NCI-H345 treated with DMSO at 0.1 percent for 48 hours (cell line): Measurements from ENCODE around the gene PLB1.

Experiments
- DNase-seq: peaks from one replicate; lab custom pipeline; 2025; ENCODE audit not compliant: unreplicated experiment; lab: John Stamatoyannopoulos, UW

The PLB1 gene, protein sequence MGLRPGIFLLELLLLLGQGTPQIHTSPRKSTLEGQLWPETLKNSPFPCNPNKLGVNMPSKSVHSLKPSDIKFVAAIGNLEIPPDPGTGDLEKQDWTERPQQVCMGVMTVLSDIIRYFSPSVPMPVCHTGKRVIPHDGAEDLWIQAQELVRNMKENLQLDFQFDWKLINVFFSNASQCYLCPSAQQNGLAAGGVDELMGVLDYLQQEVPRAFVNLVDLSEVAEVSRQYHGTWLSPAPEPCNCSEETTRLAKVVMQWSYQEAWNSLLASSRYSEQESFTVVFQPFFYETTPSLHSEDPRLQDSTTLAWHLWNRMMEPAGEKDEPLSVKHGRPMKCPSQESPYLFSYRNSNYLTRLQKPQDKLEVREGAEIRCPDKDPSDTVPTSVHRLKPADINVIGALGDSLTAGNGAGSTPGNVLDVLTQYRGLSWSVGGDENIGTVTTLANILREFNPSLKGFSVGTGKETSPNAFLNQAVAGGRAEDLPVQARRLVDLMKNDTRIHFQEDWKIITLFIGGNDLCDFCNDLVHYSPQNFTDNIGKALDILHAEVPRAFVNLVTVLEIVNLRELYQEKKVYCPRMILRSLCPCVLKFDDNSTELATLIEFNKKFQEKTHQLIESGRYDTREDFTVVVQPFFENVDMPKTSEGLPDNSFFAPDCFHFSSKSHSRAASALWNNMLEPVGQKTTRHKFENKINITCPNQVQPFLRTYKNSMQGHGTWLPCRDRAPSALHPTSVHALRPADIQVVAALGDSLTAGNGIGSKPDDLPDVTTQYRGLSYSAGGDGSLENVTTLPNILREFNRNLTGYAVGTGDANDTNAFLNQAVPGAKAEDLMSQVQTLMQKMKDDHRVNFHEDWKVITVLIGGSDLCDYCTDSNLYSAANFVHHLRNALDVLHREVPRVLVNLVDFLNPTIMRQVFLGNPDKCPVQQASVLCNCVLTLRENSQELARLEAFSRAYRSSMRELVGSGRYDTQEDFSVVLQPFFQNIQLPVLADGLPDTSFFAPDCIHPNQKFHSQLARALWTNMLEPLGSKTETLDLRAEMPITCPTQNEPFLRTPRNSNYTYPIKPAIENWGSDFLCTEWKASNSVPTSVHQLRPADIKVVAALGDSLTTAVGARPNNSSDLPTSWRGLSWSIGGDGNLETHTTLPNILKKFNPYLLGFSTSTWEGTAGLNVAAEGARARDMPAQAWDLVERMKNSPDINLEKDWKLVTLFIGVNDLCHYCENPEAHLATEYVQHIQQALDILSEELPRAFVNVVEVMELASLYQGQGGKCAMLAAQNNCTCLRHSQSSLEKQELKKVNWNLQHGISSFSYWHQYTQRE (N-terminal part only)

DNA sequence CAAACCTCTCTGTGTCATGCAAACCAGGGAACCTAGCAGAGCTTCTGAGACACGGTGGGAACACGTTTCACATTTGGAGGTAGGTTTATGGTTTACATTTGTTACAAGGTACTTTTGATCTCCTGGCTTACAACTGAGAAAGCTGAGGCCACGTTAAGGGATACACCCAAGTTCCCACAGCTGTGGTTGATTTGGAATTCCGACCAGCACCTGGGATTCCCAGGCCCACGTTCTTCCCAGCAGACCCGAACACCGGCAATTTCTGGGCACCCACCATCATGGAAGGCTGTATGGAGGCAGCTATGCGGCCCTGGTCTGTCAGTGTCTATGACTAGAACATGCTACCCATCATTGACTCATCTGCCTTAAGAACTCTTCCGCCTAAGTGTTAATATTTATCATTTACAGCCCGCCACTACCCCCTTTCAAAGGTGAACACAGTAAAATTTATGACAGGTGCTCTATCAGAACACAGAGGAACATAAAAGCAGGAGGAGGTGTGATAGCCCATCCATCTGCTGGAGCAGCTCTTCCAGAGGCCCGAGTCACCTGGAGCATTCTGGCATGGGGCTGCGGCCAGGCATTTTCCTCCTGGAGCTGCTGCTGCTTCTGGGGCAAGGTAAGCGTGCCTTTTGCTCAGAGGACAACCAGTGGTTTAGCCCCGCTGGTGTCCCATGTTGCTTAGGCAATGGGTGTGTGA, at the start of gene PLB1:
Gene PLB1, plus strand, starts transcription at position 510 of the 700 bp plus-strand sequence. Its CDS starts 55 bp downstream, at position 565.
- no peak for DNase-seq

DNA sequence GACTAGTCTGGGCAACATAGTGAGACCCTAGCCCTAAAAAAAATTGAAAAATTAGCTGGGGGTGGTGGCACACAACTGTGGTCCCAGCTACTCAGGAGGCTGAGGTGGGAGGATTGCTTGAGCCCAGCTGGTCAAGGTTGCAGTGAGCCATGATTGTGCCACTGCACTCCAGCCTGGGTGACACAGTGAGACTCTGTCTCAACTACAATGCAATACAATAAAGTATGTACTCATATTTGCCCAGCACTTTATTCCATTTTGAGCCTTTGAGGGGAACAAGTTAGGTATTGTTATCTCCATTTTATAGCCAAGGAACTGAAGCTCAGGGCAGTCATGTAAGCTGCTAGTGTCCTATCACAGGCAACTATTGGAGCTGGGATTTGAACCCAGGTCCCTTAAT, 49.3 kb upstream of the PLB1 start:
- DNase-seq = no peak

DNA sequence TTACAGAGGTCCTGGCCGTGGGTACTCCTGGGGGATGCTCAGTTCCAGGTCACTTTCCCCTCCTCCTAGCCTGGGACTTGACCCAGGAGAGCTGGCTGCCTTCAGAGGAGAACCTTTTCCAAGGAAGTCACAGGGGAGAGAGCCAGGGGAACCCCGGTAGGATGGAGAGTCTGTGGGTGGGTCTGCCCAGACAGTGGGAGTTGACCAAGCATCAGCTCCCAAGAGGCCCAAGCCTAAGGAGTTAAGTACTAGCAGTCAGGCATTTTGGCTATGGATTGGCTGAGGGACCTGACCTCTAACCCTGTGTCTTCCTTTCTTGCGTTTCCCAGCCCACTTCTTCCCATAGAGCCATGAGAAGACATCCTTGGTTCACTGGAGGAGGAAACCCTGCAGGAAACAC, 48.8 kb upstream of the PLB1 start:
- DNase-seq = no peak

- DNase-seq = no peak
These were observed 47.7 kb upstream of the PLB1 start for GRCh38 chr2:28447943-28448792.

GRCh38 chr2:28448793-28449100, 47.1 kb upstream of the PLB1 start:
- no peak for DNase-seq

DNA sequence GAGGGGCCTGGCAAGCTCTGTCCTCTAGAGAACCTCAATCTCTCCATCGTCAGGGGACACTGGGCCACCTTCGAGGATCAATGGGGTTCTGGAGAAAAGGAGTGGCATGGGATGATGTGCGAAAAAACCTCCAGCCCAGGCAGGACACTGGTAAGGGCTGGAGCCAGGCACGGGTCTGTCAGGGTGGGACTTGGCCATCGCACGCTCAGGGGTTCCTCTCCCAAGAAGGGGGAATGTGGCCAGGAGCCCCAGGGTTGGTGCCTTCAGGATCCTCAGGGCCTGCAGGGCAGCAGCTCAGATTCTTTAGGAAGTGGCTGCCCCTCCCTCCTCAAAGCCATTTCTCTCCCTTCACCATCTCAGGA, 46.8 kb upstream of the PLB1 start:
- no peak for DNase-seq

DNA sequence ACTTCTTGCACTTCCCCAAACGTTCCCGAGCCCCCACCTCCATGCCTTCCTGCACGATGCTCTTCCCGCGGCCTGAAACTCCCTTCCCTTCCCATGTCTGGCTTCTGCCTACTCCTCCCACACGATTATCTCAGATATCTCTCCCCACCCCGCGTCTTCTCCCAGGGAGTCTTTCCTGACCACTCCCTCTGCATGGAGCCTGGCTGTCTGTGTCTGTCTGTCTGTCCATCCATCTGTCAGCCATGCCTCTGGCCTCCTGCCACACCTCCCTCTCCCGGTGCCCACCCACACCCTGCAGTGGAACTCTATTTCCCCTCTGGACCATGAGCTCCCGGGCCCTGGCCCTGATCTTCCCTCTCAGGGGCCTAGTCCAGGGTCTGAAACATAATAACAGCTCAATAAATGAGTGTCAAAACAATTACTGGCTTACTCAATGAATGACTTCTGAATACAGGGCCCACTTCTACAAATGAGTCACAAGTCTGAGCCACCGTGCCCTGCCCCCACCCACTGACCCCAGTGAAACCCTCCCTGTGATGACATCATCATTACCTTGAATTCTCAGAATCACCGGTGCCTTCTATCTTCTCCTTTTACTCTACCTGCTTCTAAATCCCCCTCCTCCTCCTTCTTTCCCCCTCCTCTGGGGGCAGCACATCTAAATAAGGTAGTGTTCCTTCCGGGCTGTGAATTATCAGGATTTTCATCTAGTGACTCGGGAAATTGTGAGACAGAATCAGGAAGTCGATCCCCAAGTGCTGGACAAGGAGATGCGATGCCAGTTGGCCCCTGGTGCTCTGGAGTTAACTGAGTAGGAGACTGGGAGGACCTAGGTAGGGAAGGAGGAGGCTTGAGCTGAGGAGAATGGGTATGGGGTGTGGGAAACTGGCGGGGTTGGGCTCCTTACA, 46.1 kb upstream of the PLB1 start:
- DNase-seq = no peak

GRCh38 chr2:28450901-28451565, 44.8 kb upstream of the PLB1 start:
- no peak for DNase-seq

- DNase-seq = no peak
These were observed 43.9 kb upstream of the PLB1 start for GRCh38 chr2:28451793-28452533.

GRCh38 chr2:28452534-28453081, 43.3 kb upstream of the PLB1 start:
- peak; percentile 27 for DNase-seq

GRCh38 chr2:28453396-28453795, 42.5 kb upstream of the PLB1 start:
- no peak for DNase-seq

GRCh38 chr2:28454016-28454930, 41.6 kb upstream of the PLB1 start:
- DNase-seq = no peak

DNA sequence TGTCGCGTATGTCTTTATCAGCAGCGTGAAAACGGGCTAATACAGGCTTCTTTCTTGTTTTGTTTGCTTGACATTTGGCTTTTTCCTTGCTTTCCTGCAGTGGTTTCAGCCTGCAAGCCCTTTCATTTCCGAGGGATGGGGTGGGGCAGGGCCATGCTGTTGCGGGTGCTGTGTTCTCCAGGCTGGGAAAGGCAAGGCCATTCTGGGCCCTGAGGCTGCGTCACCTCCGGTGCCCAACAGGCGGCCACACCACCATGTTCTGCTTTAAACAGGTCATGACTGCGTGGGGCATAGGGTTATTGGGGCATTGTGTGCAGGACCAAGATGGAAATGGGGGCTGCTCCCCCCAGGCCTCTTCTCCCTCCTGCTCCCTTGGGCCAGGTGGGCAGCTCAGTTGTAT, 38.6 kb upstream of the PLB1 start:
- no peak for DNase-seq

DNA sequence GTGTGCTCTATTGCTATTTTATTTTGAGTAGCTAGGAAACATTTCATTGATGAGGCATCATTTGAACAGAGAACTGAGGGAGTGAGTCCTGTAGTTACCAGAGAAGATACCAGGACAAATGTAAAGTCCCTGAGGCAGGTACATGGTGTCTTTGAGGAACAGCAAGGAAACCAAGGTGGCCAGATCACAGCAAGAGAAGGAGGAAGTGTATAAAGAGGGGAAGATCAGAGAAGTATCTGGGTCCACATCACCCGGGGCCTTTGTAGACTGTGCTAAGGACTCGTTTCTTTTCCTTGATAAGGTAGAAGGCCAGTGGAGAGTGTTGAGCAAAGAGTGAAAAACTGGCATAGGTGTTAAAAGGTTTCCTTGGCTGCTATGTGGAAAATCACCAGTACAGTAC, 34.8 kb upstream of the PLB1 start:
- DNase-seq = no peak

- DNase-seq = no peak
These were observed 33.7 kb upstream of the PLB1 start for GRCh38 chr2:28462122-28462521.

- DNase-seq = no peak
These were observed 32.5 kb upstream of the PLB1 start for GRCh38 chr2:28463211-28463816.
